SK-N-SH (cell line): Measurements from ENCODE around the gene PRRT1B. TPM values are rescaled to one million over a fixed set of nuclear protein-coding genes. Genes with fewer than 3 reads are reported as not detected.

Experiments used
- CTCF ChIA-PET: fragments of 300-600, 350-600 bp; formaldehyde crosslinking; extraction: SDS; loops from one replicate; lab custom pipeline; 2021; lab: Yijun Ruan, JAX
- POLR2A ChIA-PET: fragments of 350-600 bp; sonication (Branson Sonifier 250); formaldehyde crosslinking; extraction: SDS; loops from one replicate; lab custom pipeline; 2020; ENCODE audit warnings: antibody characterized with exemption, inconsistent platforms; lab: Yijun Ruan, JAX
- DNase-seq: peaks from one replicate; pipeline ENCODE4 v3.0.0; 2012
- H2AFZ ChIP-seq: fragments of 200-600 bp; sonication (generic); 2 replicates; pipeline ENCODE4 v1.8.1; 2016; ENCODE audit warnings: antibody characterized with exemption, mild to moderate bottlenecking, low read depth
- H3F3A ChIP-seq: fragments of 200-600 bp; sonication (generic); replicated peaks from 2 replicates; pipeline ENCODE3; 2016; ENCODE audit warnings: antibody characterized with exemption, mild to moderate bottlenecking; ENCODE audit not compliant: insufficient read depth
- H3K27ac ChIP-seq, 2 experiments: fragments of 200-500 bp in 1 of 2; fragments of 200-600 bp in 1 of 2; sonication (Bioruptor generic) in 1 of 2; sonication (generic), shearing (Covaris generic) in 1 of 2; 2 replicates each; pipeline versions ENCODE4 v1.5.1 to v1.6.1; 2014 to 2016; ENCODE audit warnings: low read depth in 2 of 2, inconsistent platforms in 1 of 2, low read length in 1 of 2, mild to moderate bottlenecking in 1 of 2, mixed read lengths in 1 of 2
- H3K27me3 ChIP-seq: fragments of 200-600 bp; sonication (generic), shearing (Covaris generic); 2 replicates; pipeline ENCODE4 v1.6.1; 2016; ENCODE audit warnings: mixed run types; ENCODE audit not compliant: insufficient read depth
- H3K36me3 ChIP-seq, 2 experiments: fragments of 200-500 bp in 1 of 2; fragments of 200-600 bp in 1 of 2; sonication (Bioruptor generic) in 1 of 2; sonication (generic) in 1 of 2; replicated peaks in 1 of 2; 2 replicates each; pipeline versions ENCODE3 to v1.5.1; 2014 to 2016; ENCODE audit warnings: low read length in 1 of 2, mild to moderate bottlenecking in 1 of 2; ENCODE audit not compliant: insufficient read depth in 2 of 2, control insufficient read depth in 1 of 2
- H3K4me1 ChIP-seq, 2 experiments: fragments of 200-500 bp in 1 of 2; fragments of 200-600 bp in 1 of 2; sonication (Bioruptor generic) in 1 of 2; sonication (generic), shearing (Covaris generic) in 1 of 2; 2 replicates each; pipeline versions ENCODE4 v1.5.1 to v1.6.1; 2014 to 2016; ENCODE audit warnings: low read depth in 1 of 2, low read length in 1 of 2, mixed run types in 1 of 2; ENCODE audit not compliant: insufficient read depth in 2 of 2, control insufficient read depth in 1 of 2
- H3K4me2 ChIP-seq: fragments of 200-600 bp; sonication (generic), shearing (Covaris generic); 2 replicates; pipeline ENCODE4 v1.6.1; 2017; ENCODE audit warnings: mixed run types
- H3K4me3 ChIP-seq, 2 experiments: fragments of 200-500 bp in 1 of 2; fragments of 200-600 bp in 1 of 2; sonication (Bioruptor generic) in 1 of 2; sonication (generic), shearing (Covaris generic) in 1 of 2; 2 replicates each; pipeline versions ENCODE4 v1.5.1 to v1.8.1; 2014 to 2016; ENCODE audit warnings: low read depth in 2 of 2, inconsistent platforms in 1 of 2, low read length in 1 of 2, mild to moderate bottlenecking in 1 of 2, mixed read lengths in 1 of 2, moderate library complexity in 1 of 2
- H3K79me2 ChIP-seq: fragments of 200-600 bp; sonication (generic); 2 replicates; pipeline ENCODE4 v1.8.1; 2017; ENCODE audit warnings: mild to moderate bottlenecking; ENCODE audit not compliant: insufficient read depth
- H3K9ac ChIP-seq: fragments of 200-600 bp; sonication (generic); 2 replicates; pipeline ENCODE4 v1.6.1; 2017; ENCODE audit warnings: mixed run types
- H3K9me2 ChIP-seq: fragments of 200-600 bp; sonication (generic); 2 replicates; pipeline ENCODE4 v1.6.1; 2017; ENCODE audit warnings: mixed run types
- H3K9me3 ChIP-seq: fragments of 200-600 bp; sonication (generic); 2 replicates; pipeline ENCODE4 v1.6.1; 2017; ENCODE audit warnings: mixed run types, mild to moderate bottlenecking, moderate library complexity
- H4K20me1 ChIP-seq: fragments of 200-600 bp; sonication (generic); 2 replicates; pipeline ENCODE4 v1.6.1; 2017; ENCODE audit warnings: mild to moderate bottlenecking, mixed run types; ENCODE audit not compliant: insufficient read depth
- EP300 ChIP-seq, 2 experiments: IDR thresholded peaks; 2 replicates each; pipeline versions ENCODE4 v1.4.0 to v1.6.1; 2012; ENCODE audit warnings: borderline replicate concordance in 1 of 2, low read depth in 1 of 2, low read length in 1 of 2
- EZH2phosphoT487 ChIP-seq: fragments of 200-600 bp; sonication (generic); IDR thresholded peaks from 2 replicates; pipeline ENCODE4 v1.6.1; 2017; ENCODE audit warnings: low read depth, mixed run types, mild to moderate bottlenecking, antibody characterized with exemption, moderate library complexity, borderline replicate concordance
- FOSL2 ChIP-seq: IDR thresholded peaks from 2 replicates; pipeline ENCODE4 v1.4.0; 2012; ENCODE audit warnings: low read depth, mild to moderate bottlenecking, moderate library complexity, borderline replicate concordance
- FOXJ3 ChIP-seq: sonication (generic); formaldehyde crosslinking; IDR thresholded peaks from 2 replicates; pipeline ENCODE4 v1.5.1; 2020; ENCODE audit warnings: mild to moderate bottlenecking, missing genetic modification reagents
- FOXM1 ChIP-seq: IDR thresholded peaks from 2 replicates; pipeline ENCODE4 v1.4.0; 2012; ENCODE audit warnings: low read depth, mild to moderate bottlenecking
- GABPA ChIP-seq: IDR thresholded peaks from 2 replicates; pipeline ENCODE4 v1.4.0; 2012; ENCODE audit warnings: low read depth, mild to moderate bottlenecking
- GATA2 ChIP-seq: sonication (generic); formaldehyde crosslinking; IDR thresholded peaks from 2 replicates; pipeline ENCODE4 v1.5.0; 2020; ENCODE audit warnings: mild to moderate bottlenecking, missing genetic modification reagents
- JUND ChIP-seq: IDR thresholded peaks from 2 replicates; pipeline ENCODE4 v1.4.0; 2012
- NFIC ChIP-seq: IDR thresholded peaks from 2 replicates; pipeline ENCODE4 v1.4.0; 2012; ENCODE audit warnings: borderline replicate concordance
- NRF1 ChIP-seq: IDR thresholded peaks from 2 replicates; pipeline ENCODE4 v1.6.1; 2012; ENCODE audit warnings: low read depth, mild to moderate bottlenecking, low read length
- RCOR1 ChIP-seq: fragments of 150-350 bp; IDR thresholded peaks from 2 replicates; pipeline ENCODE4 v1.6.1; 2017; ENCODE audit warnings: antibody characterized with exemption, low read length
- RFX5 ChIP-seq: IDR thresholded peaks from 2 replicates; pipeline ENCODE4 v1.6.1; 2012; ENCODE audit warnings: mild to moderate bottlenecking, improper control_type of control experiment, low read length
- SIN3A ChIP-seq: IDR thresholded peaks from 2 replicates; pipeline ENCODE4 v1.6.1; 2012; ENCODE audit warnings: low read depth, mild to moderate bottlenecking, low read length, moderate library complexity, borderline replicate concordance
- TAF1 ChIP-seq: IDR thresholded peaks from 2 replicates; pipeline ENCODE4 v1.6.1; 2012; ENCODE audit warnings: low read depth, mild to moderate bottlenecking, low read length, moderate library complexity, borderline replicate concordance
- TCF12 ChIP-seq: IDR thresholded peaks from 2 replicates; pipeline ENCODE4 v1.4.0; 2012
- TEAD4 ChIP-seq: IDR thresholded peaks from 2 replicates; pipeline ENCODE4 v1.4.0; 2012; ENCODE audit warnings: mild to moderate bottlenecking, borderline replicate concordance; ENCODE audit not compliant: insufficient read depth
- YY1 ChIP-seq: IDR thresholded peaks from 2 replicates; pipeline ENCODE4 v1.4.0; 2012; ENCODE audit warnings: low read depth, mild to moderate bottlenecking
- WGBS: methylation state at CpG from one replicate; pipeline ENCODE4 v1.1.6; 2017; ENCODE audit warnings: low lambda C conversion rate; 5-methylcytosine and 5-hydroxymethylcytosine counted together
- polyA plus RNA-seq, 3 experiments: library from polyadenylated mRNA; depleted of rRNA; stranded (reverse); fragments of >200 nt; gene quantifications; 2 replicates each; pipeline ENCODE4 v1.2.3, GENCODE V29; 2012
- TF ChIP-seq, protein P1 (sequence below): IDR thresholded peaks from 2 replicates; pipeline ENCODE4; 2012
- TF ChIP-seq, protein P2 (sequence below): fragments of 150-350 bp; IDR thresholded peaks from 2 replicates; pipeline ENCODE4 v1.6.1; 2016; ENCODE audit warnings: mild to moderate bottlenecking, low read depth, low read length
- TF ChIP-seq, protein P3 (sequence below): fragments of 150-350 bp; IDR thresholded peaks from 2 replicates; pipeline ENCODE4 v1.6.1; 2017; ENCODE audit warnings: antibody characterized with exemption, low read length, low read depth, borderline replicate concordance

PRRT1B gene
- polyA plus RNA-seq, 1 of the 3 experiments (the other 2 are of a cell fraction) = not detected

DNA sequence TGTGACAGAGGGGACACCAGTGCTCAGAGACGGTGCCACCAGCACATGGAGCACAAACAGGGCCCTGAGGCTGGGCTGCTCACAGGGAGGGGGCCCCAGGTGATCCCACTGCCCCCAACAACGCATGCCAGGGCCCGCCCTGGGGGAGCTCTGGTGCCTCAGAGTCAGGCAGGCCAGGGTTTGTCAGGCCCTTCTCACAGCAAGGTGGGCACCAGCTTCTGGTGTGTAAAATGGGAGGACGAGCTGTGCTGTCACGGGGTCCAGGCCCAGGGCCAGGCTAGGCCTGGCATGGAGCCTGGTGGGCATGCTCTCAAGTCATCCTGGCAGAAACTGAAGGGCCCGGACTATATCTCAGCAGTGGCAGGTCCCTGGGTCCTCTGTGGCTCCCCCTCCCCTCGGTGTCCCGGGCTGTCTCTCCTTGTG lies 34.5 kb downstream of the PRRT1B start:
- Histone ChIP-seq H3K9me2 (no peaks in the 10 kb centered on the region), H3K9me3 (no peaks in the 10 kb centered on the region), H3K27me3 (no peaks in the 10 kb centered on the region), H3K4me3 (no peak overlapping the region), H3K79me2 (no peaks in the 10 kb centered on the region), H2AFZ (no peak overlapping the region), H3K36me3 (peaks cover 5 to 38% of the 10 kb centered on the region in 2 experiments), H3K4me2 (no peak overlapping the region), H4K20me1 (no peaks in the 10 kb centered on the region), H3F3A (no peaks in the 10 kb centered on the region), H3K9ac (no peak overlapping the region), H3K27ac (no peak overlapping the region; a peak in 1 of 4 replicates), H3K4me1 (peaks cover 0 to 4% of the 10 kb centered on the region in 2 experiments; a peak in 1 of 4 replicates)
- 100% methylated on average over 6 of the region's 8 CpGs for WGBS
- ChIA-PET CTCF (interaction anchor here (0.7 to 1.7 kb wide), 2 partner anchors 12 to 159 kb away, joined by 4 read pairs; no protein-coding TSS in a partner anchor), POLR2A (interaction anchor here (0.8 kb wide), 1 partner anchor 49 kb away, joined by 3 read pairs; the partner anchor contains the start of gene UCK1)
- no peak for TF ChIP-seq FOXJ3 (CRISPR knock-in tag)
- TF ChIP-seq, protein P1, sequence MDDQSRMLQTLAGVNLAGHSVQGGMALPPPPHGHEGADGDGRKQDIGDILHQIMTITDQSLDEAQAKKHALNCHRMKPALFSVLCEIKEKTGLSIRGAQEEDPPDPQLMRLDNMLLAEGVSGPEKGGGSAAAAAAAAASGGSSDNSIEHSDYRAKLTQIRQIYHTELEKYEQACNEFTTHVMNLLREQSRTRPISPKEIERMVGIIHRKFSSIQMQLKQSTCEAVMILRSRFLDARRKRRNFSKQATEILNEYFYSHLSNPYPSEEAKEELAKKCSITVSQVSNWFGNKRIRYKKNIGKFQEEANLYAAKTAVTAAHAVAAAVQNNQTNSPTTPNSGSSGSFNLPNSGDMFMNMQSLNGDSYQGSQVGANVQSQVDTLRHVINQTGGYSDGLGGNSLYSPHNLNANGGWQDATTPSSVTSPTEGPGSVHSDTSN = no peak
- TF ChIP-seq SIN3A = no peak
- no peak for TF ChIP-seq TAF1
- TF ChIP-seq YY1 = no peak
- no peak for TF ChIP-seq JUND
- no peak for TF ChIP-seq NRF1
- TF ChIP-seq GATA2 = no peak
- no peak for TF ChIP-seq TCF12
- no peak for TF ChIP-seq EZH2phosphoT487
- no peak for TF ChIP-seq RCOR1
- TF ChIP-seq NFIC = no peak
- no peak for TF ChIP-seq TEAD4
- TF ChIP-seq FOXM1 = no peak
- TF ChIP-seq GABPA = no peak
- TF ChIP-seq EP300 (IDR thresholded peaks at IDR 0.05; ENCODE audit: borderline replicate concordance in 1 of 2, low read depth in 1 of 2, low read length in 1 of 2) = no peak
- TF ChIP-seq, protein P2, sequence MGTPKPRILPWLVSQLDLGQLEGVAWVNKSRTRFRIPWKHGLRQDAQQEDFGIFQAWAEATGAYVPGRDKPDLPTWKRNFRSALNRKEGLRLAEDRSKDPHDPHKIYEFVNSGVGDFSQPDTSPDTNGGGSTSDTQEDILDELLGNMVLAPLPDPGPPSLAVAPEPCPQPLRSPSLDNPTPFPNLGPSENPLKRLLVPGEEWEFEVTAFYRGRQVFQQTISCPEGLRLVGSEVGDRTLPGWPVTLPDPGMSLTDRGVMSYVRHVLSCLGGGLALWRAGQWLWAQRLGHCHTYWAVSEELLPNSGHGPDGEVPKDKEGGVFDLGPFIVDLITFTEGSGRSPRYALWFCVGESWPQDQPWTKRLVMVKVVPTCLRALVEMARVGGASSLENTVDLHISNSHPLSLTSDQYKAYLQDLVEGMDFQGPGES = no peak
- TF ChIP-seq FOSL2 = no peak
- TF ChIP-seq, protein P3, sequence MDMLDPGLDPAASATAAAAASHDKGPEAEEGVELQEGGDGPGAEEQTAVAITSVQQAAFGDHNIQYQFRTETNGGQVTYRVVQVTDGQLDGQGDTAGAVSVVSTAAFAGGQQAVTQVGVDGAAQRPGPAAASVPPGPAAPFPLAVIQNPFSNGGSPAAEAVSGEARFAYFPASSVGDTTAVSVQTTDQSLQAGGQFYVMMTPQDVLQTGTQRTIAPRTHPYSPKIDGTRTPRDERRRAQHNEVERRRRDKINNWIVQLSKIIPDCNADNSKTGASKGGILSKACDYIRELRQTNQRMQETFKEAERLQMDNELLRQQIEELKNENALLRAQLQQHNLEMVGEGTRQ = no peak
- no peak for TF ChIP-seq RFX5
- no peak for DNase-seq
